GM21576 (cell line): Measurements from ENCODE around the gene EIF5B.
"Not testable (repeated sequence)": the region's sequence is repeated elsewhere in the genome, so short reads cannot be mapped to it uniquely, and the experiment has no call there.

Source experiments
- ATAC-seq: cut with Tn5 transposase; IDR thresholded peaks from one replicate; pipeline ENCODE4 v1.9.1; 2021; ENCODE audit warnings: mild to moderate bottlenecking, moderate library complexity; ENCODE audit not compliant: unreplicated experiment

Gene EIF5B

GRCh38 chr2:99356853-99357252 is 19.7 kb downstream of the EIF5B start:
- peak; percentile 76 for ATAC-seq

GRCh38 chr2:99365661-99366060 is 28.5 kb downstream of the EIF5B start:
- ATAC-seq: no peak

GRCh38 chr2:99368854-99369253 is 31.7 kb downstream of the EIF5B start:
- not testable (repeated sequence) for ATAC-seq

GRCh38 chr2:99373144-99373543 is 36.0 kb downstream of the EIF5B start:
- ATAC-seq: no peak

- no peak for ATAC-seq
Observed at GRCh38 chr2:99374747-99375146, 37.6 kb downstream of the EIF5B start.

GRCh38 chr2:99376254-99376864 is 39.2 kb downstream of the EIF5B start:
- no peak for ATAC-seq

- ATAC-seq: no peak
Observed at GRCh38 chr2:99377879-99378278, 40.7 kb downstream of the EIF5B start.

GRCh38 chr2:99380376-99381010 is 43.3 kb downstream of the EIF5B start:
- no peak for ATAC-seq

GRCh38 chr2:99382143-99382542 is 45.0 kb downstream of the EIF5B start:
- no peak for ATAC-seq

- no peak for ATAC-seq
Observed at GRCh38 chr2:99386011-99386410, 48.8 kb downstream of the EIF5B start.

GRCh38 chr2:99388892-99389291 is 51.7 kb downstream of the EIF5B start:
- no peak for ATAC-seq

- ATAC-seq: no peak
Observed at GRCh38 chr2:99389371-99389770, 52.2 kb downstream of the EIF5B start.

GRCh38 chr2:99389946-99390345 is 52.8 kb downstream of the EIF5B start:
- no peak for ATAC-seq

- ATAC-seq: no peak
Observed at GRCh38 chr2:99395589-99396130, 58.5 kb downstream of the EIF5B start.

GRCh38 chr2:99397266-99397920 is 60.2 kb downstream of the EIF5B start:
- no peak for ATAC-seq

GRCh38 chr2:99398303-99398702 is 61.1 kb downstream of the EIF5B start:
- ATAC-seq: no peak

GRCh38 chr2:99399063-99399462 is 61.9 kb downstream of the EIF5B start:
- no peak for ATAC-seq

- no peak for ATAC-seq
Observed at GRCh38 chr2:99399795-99400194, 62.6 kb downstream of the EIF5B start.

- no peak for ATAC-seq
Observed at GRCh38 chr2:99401841-99402240, 64.7 kb downstream of the EIF5B start.

- ATAC-seq: no peak
Observed at GRCh38 chr2:99403084-99403483, 65.9 kb downstream of the EIF5B start.

GRCh38 chr2:99403524-99403923 is 66.3 kb downstream of the EIF5B start:
- ATAC-seq: no peak
